H1 (cell line): ENCODE data around the gene TCFL5. TPM values are rescaled to one million over a fixed set of nuclear protein-coding genes. Genes with fewer than 3 reads are reported as not detected.

Experiments
- CTBP2 ChIP-seq: IDR thresholded peaks from 2 replicates; pipeline ENCODE4 v1.7.0; 2011; ENCODE audit warnings: borderline replicate concordance, mild to moderate bottlenecking, moderate library complexity, mixed read lengths, low read length; ENCODE audit not compliant: insufficient read depth, insufficient read length
- EZH2 ChIP-seq: fragments of 200-600 bp; sonication (generic); IDR thresholded peaks from 2 replicates; pipeline ENCODE4 v1.7.1; 2012; ENCODE audit warnings: low read depth, mild to moderate bottlenecking, moderate library complexity, low read length, inconsistent platforms; ENCODE audit not compliant: severe bottlenecking
- GTF2F1 ChIP-seq: IDR thresholded peaks from 2 replicates; pipeline ENCODE4 v1.6.1; 2012; ENCODE audit warnings: low read depth, low read length, improper control_type of control experiment, borderline replicate concordance
- PHF8 ChIP-seq: fragments of 200-600 bp; sonication (generic); conservative IDR thresholded peaks from 2 replicates; pipeline ENCODE4 v1.7.1; 2012; ENCODE audit warnings: low read depth, mild to moderate bottlenecking, inconsistent platforms, low read length, moderate library complexity
- POLR2AphosphoS5 ChIP-seq: IDR thresholded peaks from 2 replicates; pipeline ENCODE4 v1.6.1; 2011; ENCODE audit warnings: low read depth, low read length
- RNF2 ChIP-seq: fragments of 200-900, 300-1000 bp; sonication (generic); IDR thresholded peaks from 2 replicates; pipeline ENCODE4 v1.7.1; 2016; ENCODE audit warnings: borderline replicate concordance, low read depth, mild to moderate bottlenecking, antibody characterized with exemption, low read length; ENCODE audit not compliant: poor library complexity, severe bottlenecking; ENCODE audit errors: missing control alignments
- SP1 ChIP-seq: IDR thresholded peaks from 2 replicates; pipeline ENCODE4 v1.6.1; 2011; ENCODE audit warnings: low read depth, low read length
- TCF12 ChIP-seq: IDR thresholded peaks from 2 replicates; pipeline ENCODE4 v1.6.1; 2011; ENCODE audit warnings: low read depth, mild to moderate bottlenecking, low read length
- ZNF274 ChIP-seq: IDR thresholded peaks from 2 replicates; pipeline ENCODE4 v1.7.0; 2012; ENCODE audit warnings: low read length, borderline replicate concordance; ENCODE audit errors: extremely low read depth
- polyA plus RNA-seq, 7 experiments: library from polyadenylated mRNA; depleted of rRNA in 3 of 7; stranded (reverse) in 5 of 7; unstranded in 2 of 7; fragments of >200 nt in 5 of 7; fragments of 200-250 nt in 2 of 7; gene quantifications; 1 replicate in 5 of 7; 2 replicates in 1 of 7; 4 replicates in 1 of 7; pipeline versions ENCODE4 v1.2.1 to v1.2.3, GENCODE V29; 2011 to 2013; ENCODE audit warnings: missing spikeins in 2 of 7, mixed read lengths in 2 of 7
- total RNA-seq: library from RNA; stranded (reverse); fragmentation: NEBNext Ultra II Directional; extraction: Animal tissue kit (Norgen Biotek cat#: 25700); gene quantifications from 2 replicates; pipeline ENCODE4 v1.2.1, GENCODE V29; 2021
- TF ChIP-seq, protein P1 (sequence below): IDR thresholded peaks from 2 replicates; pipeline ENCODE4 v1.6.1; 2012; ENCODE audit warnings: inconsistent platforms

TCFL5 gene
- total and polyA plus RNA-seq, 2 of the 8 experiments (the other 6 are each of a cell fraction or from before 2014, with no cell fraction given): 6.2 to 15.0 TPM

DNA sequence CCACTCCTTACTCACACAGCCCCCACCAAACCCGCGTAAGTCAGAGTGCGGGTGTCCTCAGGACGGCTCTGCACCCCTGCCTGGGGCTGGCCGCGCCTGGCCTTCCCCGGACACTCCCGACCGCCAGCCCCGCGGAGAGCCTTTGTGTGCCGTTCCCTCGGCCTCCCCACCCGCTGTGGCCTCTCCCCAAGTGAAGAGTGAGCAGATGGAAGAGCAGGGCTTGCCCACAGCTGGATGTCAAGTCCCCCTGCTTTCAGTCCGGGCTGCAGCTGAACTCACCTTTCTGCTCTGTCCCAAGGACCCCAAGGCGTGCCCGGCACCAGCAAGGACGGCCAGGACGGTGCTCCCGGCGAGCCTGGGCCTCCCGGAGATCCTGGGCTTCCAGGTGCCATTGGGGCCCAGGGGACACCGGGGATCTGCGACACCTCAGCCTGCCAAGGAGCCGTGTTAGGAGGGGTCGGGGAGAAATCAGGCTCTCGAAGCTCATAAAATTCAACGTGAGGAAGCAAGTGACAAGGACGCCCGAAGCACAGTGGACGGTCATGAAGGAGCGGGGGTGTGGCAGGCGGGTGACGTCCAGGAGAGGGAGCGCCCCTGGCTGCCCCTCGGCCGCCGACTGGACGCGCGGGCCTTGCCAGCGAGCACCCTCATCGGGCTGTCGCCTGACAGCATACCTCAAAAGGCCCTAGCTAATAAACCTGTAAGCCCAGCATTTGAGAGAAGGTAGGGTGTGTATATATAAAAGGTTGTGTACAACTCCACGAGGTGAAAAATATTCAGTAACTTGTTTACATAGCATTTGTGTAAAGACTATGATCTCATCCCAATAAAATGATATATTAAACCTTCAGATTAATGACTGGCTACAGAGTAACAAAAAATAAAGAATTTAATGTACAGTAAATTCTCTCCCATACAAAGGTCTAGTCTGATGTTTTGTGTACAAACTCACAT is 21.1 kb downstream of the TCFL5 start (continued):
- TF ChIP-seq RNF2 (no peak), ZNF274 (no peak), EZH2 (no peak), CTBP2 (no peak), GTF2F1 (no peak), TCF12 (no peak), POLR2AphosphoS5 (no peak), PHF8 (no peak), SP1 (no peak)
- TF ChIP-seq, protein P1, sequence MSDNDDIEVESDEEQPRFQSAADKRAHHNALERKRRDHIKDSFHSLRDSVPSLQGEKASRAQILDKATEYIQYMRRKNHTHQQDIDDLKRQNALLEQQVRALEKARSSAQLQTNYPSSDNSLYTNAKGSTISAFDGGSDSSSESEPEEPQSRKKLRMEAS: no peak
